ENCODE measurements around the gene HRAS.
"Not testable (repeated sequence)": the region's sequence is repeated elsewhere in the genome, so short reads cannot be mapped to it uniquely, and the experiment has no call there.

Gene HRAS

DNA sequence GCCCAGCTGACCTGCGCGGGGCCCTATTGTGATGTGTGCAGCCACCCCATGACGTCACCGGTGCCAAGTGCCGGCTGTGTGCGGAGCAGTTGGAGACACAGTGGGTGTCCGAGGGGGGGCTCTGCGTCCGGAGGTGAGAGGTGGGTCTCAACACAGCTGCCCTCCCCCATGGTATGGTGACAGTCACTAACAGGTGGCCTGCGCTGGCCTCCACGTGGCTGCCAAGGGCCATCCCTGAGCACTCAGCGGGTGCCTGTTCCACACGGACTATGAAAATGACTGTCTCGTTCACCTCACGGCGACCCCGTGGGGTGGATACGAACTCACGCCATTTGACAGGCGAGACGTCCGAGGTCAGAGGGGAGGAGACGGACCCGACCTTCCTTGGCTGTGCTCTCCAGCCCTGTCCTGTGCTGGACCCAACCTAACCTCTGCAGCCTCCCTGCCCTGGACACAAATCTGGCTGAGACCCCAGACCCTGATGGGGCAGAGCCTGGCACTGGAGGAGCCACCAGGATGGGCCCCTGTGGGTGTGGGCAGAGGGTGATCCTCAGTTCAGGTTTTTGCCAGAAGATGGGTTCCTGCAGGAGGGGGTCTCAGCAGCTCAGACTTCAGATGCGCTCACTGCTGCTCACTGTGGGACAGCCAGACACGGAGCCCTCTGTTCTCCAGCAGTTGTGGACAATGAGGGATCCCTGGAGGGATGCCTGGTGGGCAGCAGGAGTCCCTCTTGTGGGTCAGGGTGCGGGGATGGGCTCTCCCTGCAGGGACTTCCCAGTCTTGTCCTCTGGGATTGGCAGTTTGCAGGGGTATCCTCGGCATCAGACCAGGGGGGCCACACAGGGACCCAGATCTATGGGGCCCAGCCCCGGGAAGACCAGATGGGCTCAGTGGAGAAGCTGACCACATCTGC is 6.3 kb downstream of the HRAS start:
- H3K4me1 ChIP-seq (ENCODE audit: insufficient read depth, insufficient read length): peaks cover 9% of the 10 kb centered on the region
- TF ChIP-seq ZNF274 (IDR thresholded peaks at IDR 0.05; ENCODE audit: low read depth, low read length) (no peak), SUZ12 (IDR thresholded peaks at IDR 0.05; ENCODE audit: extremely low read depth, insufficient read depth, insufficient read length) (no peak), YY1 (IDR thresholded peaks at IDR 0.05; ENCODE audit: insufficient read depth, insufficient read length) (no peak)
- DNase-seq (ENCODE audit: low read depth, low spot score): no peak
- H3K27me3 ChIP-seq (ENCODE audit: insufficient read depth, insufficient read length): no peaks in the 10 kb centered on the region
- H3K9me3 ChIP-seq (ENCODE audit: insufficient read depth, low read length): no peaks in the 10 kb centered on the region; the same call in 1 of the 2 replicates
- peaks cover 51% of the 10 kb centered on the region for H3K36me3 ChIP-seq (ENCODE audit: insufficient read depth, insufficient read length, low read length)
- H3K4me3 ChIP-seq (ENCODE audit: insufficient read length, low read depth): no peak overlapping the region
- peak overlapping the region; percentile 8 for H3K9ac ChIP-seq (ENCODE audit: insufficient read length, low read depth)

DNA sequence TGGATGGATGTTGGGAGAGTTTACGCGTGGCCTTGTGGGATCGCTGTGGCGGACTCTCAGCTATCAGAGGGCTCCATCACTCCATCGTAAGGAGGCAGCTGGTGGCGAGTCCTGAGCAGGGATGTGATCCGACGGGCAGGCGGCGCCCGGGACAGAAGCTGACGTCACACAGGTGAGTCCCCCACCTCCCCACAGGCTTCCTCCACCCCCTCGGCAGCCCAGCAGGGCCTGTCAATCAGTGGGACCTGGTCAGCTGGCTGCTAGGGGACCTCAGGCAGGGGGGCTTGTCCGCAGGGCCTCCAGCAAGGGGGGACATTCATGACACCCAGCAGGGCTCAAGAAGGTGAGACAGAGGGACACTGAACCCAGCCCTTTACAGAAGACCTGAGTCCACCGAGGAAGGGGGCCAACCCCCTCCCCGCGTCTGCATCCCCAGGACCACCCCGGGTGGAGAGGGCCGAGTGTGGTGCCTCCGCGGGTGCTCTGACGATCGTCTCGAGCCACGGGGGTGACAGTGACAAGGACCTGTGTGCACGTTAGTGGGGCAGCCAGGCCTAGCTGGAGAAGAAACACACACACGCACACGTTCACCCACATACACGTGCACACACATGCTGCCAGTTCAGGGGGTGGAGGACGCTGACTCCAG is 7.1 kb downstream of the HRAS start:
- H3K9me3 ChIP-seq (ENCODE audit: insufficient read depth, low read length): no peaks in the 10 kb centered on the region; the same call in 1 of the 2 replicates
- no peak overlapping the region for H3K4me3 ChIP-seq (ENCODE audit: insufficient read length, low read depth)
- no peak for DNase-seq (ENCODE audit: low read depth, low spot score)
- peaks cover 7% of the 10 kb centered on the region for H3K4me1 ChIP-seq (ENCODE audit: insufficient read depth, insufficient read length)
- TF ChIP-seq YY1 (IDR thresholded peaks at IDR 0.05; ENCODE audit: insufficient read depth, insufficient read length): no peak
- TF ChIP-seq SUZ12 (IDR thresholded peaks at IDR 0.05; ENCODE audit: extremely low read depth, insufficient read depth, insufficient read length): no peak
- no peak for TF ChIP-seq ZNF274 (IDR thresholded peaks at IDR 0.05; ENCODE audit: low read depth, low read length)
- no peaks in the 10 kb centered on the region for H3K27me3 ChIP-seq (ENCODE audit: insufficient read depth, insufficient read length)
- peaks cover 43% of the 10 kb centered on the region for H3K36me3 ChIP-seq (ENCODE audit: insufficient read depth, insufficient read length, low read length)
- H3K9ac ChIP-seq (ENCODE audit: insufficient read length, low read depth): no peak overlapping the region

DNA sequence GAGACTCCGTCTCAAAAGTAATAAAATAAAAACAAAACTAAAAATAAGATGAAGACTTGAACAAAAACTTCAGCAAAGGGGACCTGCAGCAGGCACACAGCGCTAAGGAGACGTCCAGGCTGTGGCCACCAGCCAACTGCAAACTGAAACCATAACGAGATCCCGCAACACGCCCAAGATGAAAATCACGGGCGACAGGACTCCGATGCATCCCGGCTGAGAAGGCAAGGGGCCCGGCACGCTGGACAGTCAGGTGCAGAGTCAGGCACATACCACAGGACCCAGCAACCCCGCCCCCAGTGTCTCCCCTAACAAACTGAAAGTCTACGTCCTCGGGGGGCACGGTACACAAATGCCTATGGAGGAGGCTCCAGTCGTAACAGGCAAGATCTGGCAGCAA is 9.2 kb downstream of the HRAS start:
- Histone ChIP-seq H3K9ac (ENCODE audit: insufficient read length, low read depth) (no peak overlapping the region), H3K36me3 (ENCODE audit: insufficient read depth, insufficient read length, low read length) (peaks cover 22% of the 10 kb centered on the region), H3K27me3 (ENCODE audit: insufficient read depth, insufficient read length) (no peaks in the 10 kb centered on the region), H3K4me1 (ENCODE audit: insufficient read depth, insufficient read length) (peaks cover 7% of the 10 kb centered on the region), H3K4me3 (ENCODE audit: insufficient read length, low read depth) (no peak overlapping the region), H3K9me3 (ENCODE audit: insufficient read depth, low read length) (peaks cover 2% of the 10 kb centered on the region; the same call in 1 of the 2 replicates)
- no peak for DNase-seq (ENCODE audit: low read depth, low spot score)
- TF ChIP-seq ZNF274 (IDR thresholded peaks at IDR 0.05; ENCODE audit: low read depth, low read length) (no peak), YY1 (IDR thresholded peaks at IDR 0.05; ENCODE audit: insufficient read depth, insufficient read length) (no peak), SUZ12 (IDR thresholded peaks at IDR 0.05; ENCODE audit: extremely low read depth, insufficient read depth, insufficient read length) (no peak)

DNA sequence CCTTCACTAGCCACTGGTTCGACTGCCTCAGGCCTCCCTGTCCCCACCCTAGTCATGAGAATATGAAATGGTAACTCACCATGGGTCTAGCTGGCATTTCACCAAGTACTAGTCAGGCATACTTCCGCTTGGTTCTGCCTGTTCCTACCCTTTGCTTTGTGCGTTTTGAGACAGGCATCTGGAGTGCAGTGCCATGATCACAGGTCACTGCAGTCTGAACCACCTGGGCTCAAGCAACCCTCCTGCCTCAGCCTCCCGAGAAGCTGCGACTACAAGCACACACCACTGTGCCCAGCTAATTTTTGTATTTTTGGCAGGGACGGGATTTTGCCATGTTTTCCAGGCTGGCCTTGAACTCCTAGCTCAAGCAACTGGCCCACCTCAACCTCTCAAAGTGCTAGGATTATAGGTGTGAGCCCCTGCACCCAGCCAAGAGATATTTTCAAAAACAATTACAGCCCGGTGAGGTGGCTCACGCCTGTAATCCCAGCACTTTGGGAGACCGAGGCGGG is 14.1 kb downstream of the HRAS start:
- no peaks in the 10 kb centered on the region for H3K27me3 ChIP-seq (ENCODE audit: insufficient read depth, insufficient read length)
- H3K4me1 ChIP-seq (ENCODE audit: insufficient read depth, insufficient read length): no peaks in the 10 kb centered on the region
- no peak for DNase-seq (ENCODE audit: low read depth, low spot score)
- peaks cover 38% of the 10 kb centered on the region; the same call in 1 of the 2 replicates for H3K9me3 ChIP-seq (ENCODE audit: insufficient read depth, low read length)
- no peaks in the 10 kb centered on the region for H3K36me3 ChIP-seq (ENCODE audit: insufficient read depth, insufficient read length, low read length)
- H3K9ac ChIP-seq (ENCODE audit: insufficient read length, low read depth): no peak overlapping the region
- TF ChIP-seq SUZ12 (IDR thresholded peaks at IDR 0.05; ENCODE audit: extremely low read depth, insufficient read depth, insufficient read length) (no peak), ZNF274 (IDR thresholded peaks at IDR 0.05; ENCODE audit: low read depth, low read length) (no peak), YY1 (IDR thresholded peaks at IDR 0.05; ENCODE audit: insufficient read depth, insufficient read length) (no peak)
- H3K4me3 ChIP-seq (ENCODE audit: insufficient read length, low read depth): no peak overlapping the region

DNA sequence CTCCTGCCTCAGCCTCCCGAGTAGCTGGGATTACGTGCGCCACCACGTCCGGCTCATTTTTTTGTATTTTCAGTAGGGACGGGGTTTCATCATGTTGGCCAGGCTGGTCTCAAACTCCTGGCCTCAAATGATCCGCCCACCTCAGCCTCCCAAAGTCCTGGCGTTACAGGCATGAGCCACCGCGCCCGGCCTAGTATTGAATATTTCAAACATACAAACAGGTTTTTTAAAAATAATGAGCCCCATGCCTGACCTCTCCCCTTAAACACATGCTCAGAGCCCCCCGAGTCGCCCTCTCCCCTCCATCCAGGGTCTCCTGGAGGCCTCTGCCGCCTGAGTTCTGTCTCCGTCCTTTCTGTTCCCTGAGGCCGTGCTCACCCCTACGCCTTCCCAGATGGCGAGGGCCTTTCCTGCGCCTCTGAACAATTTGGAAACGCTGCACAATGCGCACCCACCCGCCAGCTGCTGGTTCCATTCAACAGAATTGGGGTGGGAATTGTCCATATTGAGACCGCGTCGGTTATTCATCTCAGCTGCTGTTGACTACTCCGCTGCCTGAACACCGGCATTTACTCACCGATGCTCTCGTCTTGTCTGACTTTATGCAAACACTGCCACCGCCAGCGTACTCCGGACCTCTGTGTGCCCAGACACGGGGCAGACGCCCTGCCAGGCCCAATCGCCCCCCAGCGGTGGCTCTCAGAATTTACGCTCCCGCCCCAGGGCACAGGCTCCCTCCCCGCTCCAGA is 14.8 kb downstream of the HRAS start:
- no peak overlapping the region for H3K4me3 ChIP-seq (ENCODE audit: insufficient read length, low read depth)
- no peaks in the 10 kb centered on the region for H3K4me1 ChIP-seq (ENCODE audit: insufficient read depth, insufficient read length)
- no peaks in the 10 kb centered on the region for H3K36me3 ChIP-seq (ENCODE audit: insufficient read depth, insufficient read length, low read length)
- TF ChIP-seq SUZ12 (IDR thresholded peaks at IDR 0.05; ENCODE audit: extremely low read depth, insufficient read depth, insufficient read length): no peak
- no peak for TF ChIP-seq ZNF274 (IDR thresholded peaks at IDR 0.05; ENCODE audit: low read depth, low read length)
- TF ChIP-seq YY1 (IDR thresholded peaks at IDR 0.05; ENCODE audit: insufficient read depth, insufficient read length): no peak
- no peak for DNase-seq (ENCODE audit: low read depth, low spot score)
- no peak overlapping the region for H3K9ac ChIP-seq (ENCODE audit: insufficient read length, low read depth)
- H3K9me3 ChIP-seq (ENCODE audit: insufficient read depth, low read length): peaks cover 44% of the 10 kb centered on the region; the same call in 1 of the 2 replicates
- H3K27me3 ChIP-seq (ENCODE audit: insufficient read depth, insufficient read length): no peaks in the 10 kb centered on the region

DNA sequence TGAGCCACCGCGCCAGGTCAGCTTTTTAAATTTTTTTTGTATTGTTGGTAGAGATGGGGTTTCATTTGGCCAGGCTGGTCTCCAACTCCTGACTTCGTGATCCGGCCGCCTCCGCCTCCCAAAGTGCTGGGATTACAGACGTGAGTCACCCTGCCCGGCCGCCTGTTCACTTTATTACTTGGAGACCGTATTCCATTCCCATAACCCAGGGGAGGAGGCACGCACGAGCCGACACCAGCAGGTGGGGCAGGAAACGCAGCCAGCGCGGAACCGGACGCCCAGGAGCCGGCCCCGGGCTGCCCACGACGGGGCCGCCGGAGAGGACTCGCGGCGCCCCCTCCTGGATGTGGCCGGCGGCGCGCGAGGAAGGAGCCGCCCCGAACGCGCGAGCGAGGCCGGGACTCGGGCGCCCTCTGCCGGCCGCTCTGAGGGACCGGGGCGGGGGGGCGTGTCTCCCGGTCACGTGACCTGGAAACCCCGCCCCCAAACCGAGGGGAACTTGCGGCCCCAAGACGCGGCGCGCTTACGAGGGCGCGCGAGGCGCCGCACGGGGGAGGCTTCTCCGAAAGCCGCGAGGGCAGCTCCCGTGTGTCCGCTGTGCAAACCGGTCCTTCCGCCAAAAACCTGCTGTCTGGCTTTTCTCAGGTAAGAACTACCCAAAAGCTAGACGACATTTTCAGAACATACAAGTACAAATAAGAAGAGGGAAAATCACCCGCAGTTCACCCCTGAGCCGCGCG is 16.7 kb downstream of the HRAS start:
- Histone ChIP-seq H3K36me3 (ENCODE audit: insufficient read depth, insufficient read length, low read length) (peaks cover 14% of the 10 kb centered on the region), H3K27me3 (ENCODE audit: insufficient read depth, insufficient read length) (no peaks in the 10 kb centered on the region), H3K9ac (ENCODE audit: insufficient read length, low read depth) (no peak overlapping the region), H3K4me1 (ENCODE audit: insufficient read depth, insufficient read length) (no peaks in the 10 kb centered on the region), H3K9me3 (ENCODE audit: insufficient read depth, low read length) (peaks cover 55% of the 10 kb centered on the region; the same call in 1 of the 2 replicates), H3K4me3 (ENCODE audit: insufficient read length, low read depth) (no peak overlapping the region)
- TF ChIP-seq ZNF274 (IDR thresholded peaks at IDR 0.05; ENCODE audit: low read depth, low read length): no peak
- no peak for TF ChIP-seq SUZ12 (IDR thresholded peaks at IDR 0.05; ENCODE audit: extremely low read depth, insufficient read depth, insufficient read length)
- TF ChIP-seq YY1 (IDR thresholded peaks at IDR 0.05; ENCODE audit: insufficient read depth, insufficient read length): no peak
- peak; percentile 79 for DNase-seq (ENCODE audit: low read depth, low spot score)

DNA sequence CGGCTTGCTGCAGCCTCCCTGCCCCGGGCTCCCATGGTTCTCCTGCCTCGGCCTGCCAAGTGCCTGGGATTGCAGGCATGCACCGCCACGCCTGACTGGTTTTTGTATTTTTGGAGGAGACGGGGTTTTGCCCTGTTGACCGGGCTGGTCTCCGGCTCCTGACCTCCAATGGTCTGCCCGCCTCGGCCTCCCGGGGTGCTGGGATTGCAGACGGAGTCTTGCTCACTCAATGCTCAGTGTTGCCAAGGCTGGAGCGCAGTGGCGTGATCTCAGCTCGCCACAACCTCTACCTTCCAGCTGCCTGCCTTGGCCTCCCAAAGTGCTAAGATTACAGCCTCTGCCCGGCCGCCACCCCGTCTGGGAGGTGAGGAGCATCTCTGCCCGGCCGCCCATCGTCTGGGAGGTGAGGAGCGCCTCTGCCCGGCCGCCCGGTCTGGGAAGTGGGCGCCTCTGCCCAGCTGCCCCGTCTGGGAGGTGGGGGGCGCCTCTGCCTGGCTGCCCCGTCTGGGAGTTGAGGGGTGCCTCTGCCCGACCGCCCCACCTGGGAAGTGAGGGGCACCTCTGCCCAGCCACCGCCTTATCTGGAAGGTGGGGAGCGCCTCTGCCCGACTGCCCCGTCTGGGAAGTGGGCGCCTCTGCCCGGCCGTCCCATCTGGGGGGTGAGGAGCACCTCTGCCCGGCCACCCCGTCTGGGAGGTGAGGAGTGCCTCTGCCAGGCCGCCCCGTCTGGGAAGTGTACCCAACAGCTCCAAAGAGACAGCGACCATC is 18.3 kb downstream of the HRAS start:
- not testable (repeated sequence) for H3K4me1 ChIP-seq (ENCODE audit: insufficient read depth, insufficient read length); DNase-seq (ENCODE audit: low read depth, low spot score); H3K9ac ChIP-seq (ENCODE audit: insufficient read length, low read depth)

More for the DNA sequence above, 18.3 kb downstream of the HRAS start:
- peaks cover 55% of the 10 kb centered on the region; the same call in 1 of the 2 replicates for H3K9me3 ChIP-seq (ENCODE audit: insufficient read depth, low read length)
- not testable (repeated sequence) for H3K4me3 ChIP-seq (ENCODE audit: insufficient read length, low read depth); H3K27me3 ChIP-seq (ENCODE audit: insufficient read depth, insufficient read length)
- peaks cover 28% of the 10 kb centered on the region for H3K36me3 ChIP-seq (ENCODE audit: insufficient read depth, insufficient read length, low read length)
